Osteocyte (in vitro differentiated cells): ENCODE data around the gene ATG4A. TPM values are rescaled to one million over a fixed set of nuclear protein-coding genes. Genes with fewer than 3 reads are reported as not detected.

Experiments
- DNase-seq: peaks from one replicate; pipeline ENCODE4 v3.0.0; 2021; ENCODE audit warnings: mixed read lengths; ENCODE audit not compliant: unreplicated experiment; ENCODE audit errors: extremely low spot score
- H3K27ac Mint-ChIP-seq: one replicate; pipeline ENCODE4 v1.8.0; 2021; ENCODE audit warnings: mild to moderate bottlenecking, mixed read lengths; ENCODE audit not compliant: unreplicated experiment
- H3K27me3 Mint-ChIP-seq: one replicate; pipeline ENCODE4 v1.8.0; 2021; ENCODE audit warnings: mixed read lengths; ENCODE audit not compliant: unreplicated experiment
- H3K36me3 Mint-ChIP-seq: one replicate; pipeline ENCODE4 v1.8.0; 2021; ENCODE audit warnings: mixed read lengths; ENCODE audit not compliant: unreplicated experiment
- H3K4me1 Mint-ChIP-seq: one replicate; pipeline ENCODE4 v1.8.0; 2021; ENCODE audit warnings: mixed read lengths; ENCODE audit not compliant: unreplicated experiment
- H3K4me3 Mint-ChIP-seq: one replicate; pipeline ENCODE4 v1.8.0; 2021; ENCODE audit warnings: mild to moderate bottlenecking, moderate library complexity, mixed read lengths; ENCODE audit not compliant: unreplicated experiment
- H3K9me3 Mint-ChIP-seq: one replicate; pipeline ENCODE4 v1.8.0; 2021; ENCODE audit warnings: mixed read lengths; ENCODE audit not compliant: unreplicated experiment
- total RNA-seq: library from RNA; stranded (reverse); gene quantifications from 2 replicates; pipeline ENCODE4 v1.2.1, GENCODE V29; 2021
- TF ChIP-seq, protein P1 (sequence below): fragments of 200-600 bp; sonication (generic); IDR thresholded peaks from 2 replicates; pipeline ENCODE4 v1.5.0; 2021; ENCODE audit warnings: antibody characterized with exemption, mild to moderate bottlenecking, moderate library complexity

ATG4A gene
- total RNA-seq, 1 donor from 2014 or later = 14.2 TPM

DNA sequence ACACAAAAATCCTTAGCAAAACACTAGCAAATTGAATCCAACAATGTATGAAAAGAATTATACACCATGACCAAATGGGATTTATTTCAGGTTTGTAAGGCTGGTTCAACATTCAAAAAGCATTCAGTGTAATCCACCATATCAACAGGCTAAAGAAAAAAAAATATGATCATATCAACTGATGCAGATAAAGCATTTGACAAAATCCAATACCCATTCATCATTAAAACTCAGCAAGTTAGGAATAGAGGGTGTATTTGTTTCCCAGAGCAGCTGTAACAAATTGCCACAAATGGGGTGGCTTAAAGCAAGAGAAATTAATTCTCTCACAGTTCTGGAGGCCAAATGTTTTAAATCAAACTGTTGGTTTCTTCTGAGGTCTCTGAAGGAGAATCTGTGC, 36.0 kb upstream of the ATG4A start:
- Mint-ChIP-seq H3K9me3 (no peaks in the 10 kb centered on the region), H3K27ac (no peak overlapping the region), H3K27me3 (peaks cover 72% of the 10 kb centered on the region), H3K4me1 (no peaks in the 10 kb centered on the region), H3K4me3 (no peak overlapping the region), H3K36me3 (no peaks in the 10 kb centered on the region)
- TF ChIP-seq, protein P1, sequence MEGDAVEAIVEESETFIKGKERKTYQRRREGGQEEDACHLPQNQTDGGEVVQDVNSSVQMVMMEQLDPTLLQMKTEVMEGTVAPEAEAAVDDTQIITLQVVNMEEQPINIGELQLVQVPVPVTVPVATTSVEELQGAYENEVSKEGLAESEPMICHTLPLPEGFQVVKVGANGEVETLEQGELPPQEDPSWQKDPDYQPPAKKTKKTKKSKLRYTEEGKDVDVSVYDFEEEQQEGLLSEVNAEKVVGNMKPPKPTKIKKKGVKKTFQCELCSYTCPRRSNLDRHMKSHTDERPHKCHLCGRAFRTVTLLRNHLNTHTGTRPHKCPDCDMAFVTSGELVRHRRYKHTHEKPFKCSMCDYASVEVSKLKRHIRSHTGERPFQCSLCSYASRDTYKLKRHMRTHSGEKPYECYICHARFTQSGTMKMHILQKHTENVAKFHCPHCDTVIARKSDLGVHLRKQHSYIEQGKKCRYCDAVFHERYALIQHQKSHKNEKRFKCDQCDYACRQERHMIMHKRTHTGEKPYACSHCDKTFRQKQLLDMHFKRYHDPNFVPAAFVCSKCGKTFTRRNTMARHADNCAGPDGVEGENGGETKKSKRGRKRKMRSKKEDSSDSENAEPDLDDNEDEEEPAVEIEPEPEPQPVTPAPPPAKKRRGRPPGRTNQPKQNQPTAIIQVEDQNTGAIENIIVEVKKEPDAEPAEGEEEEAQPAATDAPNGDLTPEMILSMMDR = no peak
- DNase-seq = no peak

DNA sequence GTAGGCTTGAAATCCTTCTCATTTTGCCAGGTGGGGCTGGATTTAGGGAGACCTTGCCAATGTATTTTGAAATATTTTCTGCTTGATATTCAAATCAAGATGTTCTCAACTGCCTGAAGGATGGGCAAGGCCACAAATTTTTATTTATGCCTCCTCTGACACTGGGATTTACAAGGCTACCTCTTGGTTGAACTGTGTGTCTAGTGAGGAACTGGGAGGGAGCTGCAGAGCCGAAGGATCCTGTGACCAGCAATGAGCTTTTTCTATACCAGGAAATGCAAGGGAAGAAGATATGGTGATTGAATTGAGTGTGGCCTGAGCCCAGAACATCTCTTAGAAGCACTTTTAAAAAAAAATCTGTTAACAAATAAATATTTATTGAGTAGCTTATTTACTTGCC, 31.8 kb upstream of the ATG4A start:
- no peak for DNase-seq
- no peaks in the 10 kb centered on the region for H3K9me3 Mint-ChIP-seq
- no peak overlapping the region for H3K27ac Mint-ChIP-seq
- TF ChIP-seq, protein P1 = no peak
- H3K4me3 Mint-ChIP-seq = no peak overlapping the region
- no peaks in the 10 kb centered on the region for H3K4me1 Mint-ChIP-seq
- H3K27me3 Mint-ChIP-seq = peaks cover 64% of the 10 kb centered on the region
- no peaks in the 10 kb centered on the region for H3K36me3 Mint-ChIP-seq

DNA sequence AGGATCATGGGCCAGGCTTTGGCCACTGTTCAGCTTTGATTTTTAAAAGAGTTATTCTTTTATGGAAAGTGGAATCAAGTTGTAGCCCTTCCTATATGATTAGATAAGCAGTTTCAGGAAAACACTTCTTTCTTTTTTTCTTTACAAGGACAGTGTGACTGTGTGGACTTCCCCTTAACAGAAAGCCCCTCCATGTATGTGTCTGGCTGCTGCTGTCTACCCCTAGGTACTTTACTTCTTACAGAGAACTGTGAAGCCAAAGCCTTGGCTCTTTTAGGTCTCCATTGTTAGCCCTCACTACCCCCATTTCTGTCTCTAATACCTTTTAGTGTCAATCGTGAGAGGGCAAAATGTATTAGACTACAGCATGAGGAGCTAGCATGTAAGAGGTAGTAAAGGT, 27.6 kb upstream of the ATG4A start:
- no peaks in the 10 kb centered on the region for H3K36me3 Mint-ChIP-seq

DNA sequence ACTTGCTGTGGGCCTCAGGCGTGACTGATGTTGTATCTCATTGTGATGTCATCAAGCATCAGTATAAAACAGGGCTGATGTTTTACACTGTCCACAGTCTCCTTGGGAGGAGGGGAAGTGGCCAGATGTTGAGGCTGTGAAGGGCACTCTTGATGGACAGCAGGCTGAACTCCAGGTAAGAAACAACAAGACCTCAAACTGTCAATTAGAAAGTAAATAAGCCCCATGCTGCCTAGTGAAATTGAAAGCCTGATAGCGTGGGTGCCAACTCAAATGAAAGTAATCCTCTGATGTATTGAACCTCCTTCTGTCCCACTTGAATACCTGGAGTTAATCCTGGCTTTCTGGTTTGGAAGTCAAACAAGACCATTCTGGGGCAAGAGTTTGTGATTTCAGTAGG, 27.0 kb upstream of the ATG4A start:
- TF ChIP-seq, protein P1 = no peak
- Mint-ChIP-seq H3K9me3 (no peaks in the 10 kb centered on the region), H3K27me3 (peaks cover 69% of the 10 kb centered on the region), H3K36me3 (no peaks in the 10 kb centered on the region), H3K4me1 (no peaks in the 10 kb centered on the region), H3K4me3 (no peak overlapping the region), H3K27ac (no peak overlapping the region)
- DNase-seq = no peak

More for the DNA sequence above, 27.6 kb upstream of the ATG4A start:
- TF ChIP-seq, protein P1 = no peak
- Mint-ChIP-seq H3K9me3 (no peaks in the 10 kb centered on the region), H3K4me3 (no peak overlapping the region), H3K4me1 (no peaks in the 10 kb centered on the region), H3K27ac (no peak overlapping the region), H3K27me3 (peaks cover 69% of the 10 kb centered on the region)
- DNase-seq = no peak

DNA sequence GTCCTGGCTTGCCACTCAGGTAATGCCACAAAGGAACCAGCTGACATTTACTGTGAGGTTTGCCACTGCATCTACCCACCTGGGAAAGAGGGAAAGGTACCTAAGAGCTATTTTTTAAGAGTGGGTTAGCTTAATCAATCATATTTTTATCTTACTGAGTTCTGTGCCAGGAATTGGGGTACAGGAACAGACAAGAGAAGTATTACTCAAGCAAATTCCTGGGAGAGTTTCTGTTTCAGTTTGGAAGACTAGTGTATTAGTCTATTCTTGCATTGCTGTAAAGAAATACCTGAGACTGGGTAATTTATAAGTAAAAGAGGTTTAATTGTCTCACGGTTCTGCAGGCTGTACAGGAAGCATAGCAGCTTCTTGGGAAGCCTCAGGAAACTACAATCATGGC, 23.5 kb upstream of the ATG4A start:
- H3K9me3 Mint-ChIP-seq = no peaks in the 10 kb centered on the region
- TF ChIP-seq, protein P1 = no peak
- peaks cover 71% of the 10 kb centered on the region for H3K27me3 Mint-ChIP-seq
- no peak for DNase-seq
- H3K4me1 Mint-ChIP-seq = no peaks in the 10 kb centered on the region
- no peak overlapping the region for H3K27ac Mint-ChIP-seq
- H3K36me3 Mint-ChIP-seq = no peaks in the 10 kb centered on the region
- H3K4me3 Mint-ChIP-seq = no peak overlapping the region
